Mucosa of gallbladder (tissue), 1 donor: ENCODE measurements around the gene GGN. TPM values are rescaled to one million over a fixed set of nuclear protein-coding genes. Genes with fewer than 3 reads are reported as not detected.

Source experiments
- total RNA-seq: library from RNA; stranded (reverse); gene quantifications from one replicate; pipeline ENCODE4 v1.2.1, GENCODE V29; 2021
- donor health status: DM: no; HTN: no; CAD: no.

GGN gene
- total RNA-seq, 1 donor from 2014 or later = 1.8 TPM

Other genes starting within 250 kb of the GGN start
- gene DPF1, start 163.8 kb downstream of the GGN start, total RNA-seq = 0.12 TPM
- 180 TPM for gene PPP1R14A, start 131.7 kb downstream of the GGN start, total RNA-seq
- gene SPINT2, start 123.5 kb downstream of the GGN start, total RNA-seq = 567 TPM
- gene C19orf33, start 83.8 kb downstream of the GGN start, total RNA-seq = 77.7 TPM
- 31.6 TPM for gene YIF1B, start 72.1 kb downstream of the GGN start, total RNA-seq
- gene KCNK6, start 68.2 kb downstream of the GGN start, total RNA-seq = 21.5 TPM
- 11.9 TPM for gene CATSPERG, start 52.2 kb downstream of the GGN start, total RNA-seq
- gene PSMD8, start 13.5 kb downstream of the GGN start, total RNA-seq = 112 TPM
- gene SPRED3, start 663 bp upstream of the GGN start, total RNA-seq = 3.4 TPM
- gene FAM98C, start 15.1 kb upstream of the GGN start, total RNA-seq = 35.2 TPM
- 3.5 TPM for gene RASGRP4, start 38.2 kb upstream of the GGN start, total RNA-seq
- gene RYR1, start 45.7 kb upstream of the GGN start, total RNA-seq = 4.9 TPM
- gene MAP4K1, start 229.9 kb upstream of the GGN start, total RNA-seq = 8.2 TPM
- gene EIF3K, start 231.2 kb upstream of the GGN start, total RNA-seq = 233 TPM